ENCODE measurements around the gene DMAC2L. TPM values are rescaled to one million over a fixed set of nuclear protein-coding genes. Genes with fewer than 3 reads are reported as not detected.

DMAC2L gene
- total and polyA plus RNA-seq, 2 donors (not counting 1 experiment from before 2014, with no cell fraction given), result 19.0 to 40.0 TPM

DNA sequence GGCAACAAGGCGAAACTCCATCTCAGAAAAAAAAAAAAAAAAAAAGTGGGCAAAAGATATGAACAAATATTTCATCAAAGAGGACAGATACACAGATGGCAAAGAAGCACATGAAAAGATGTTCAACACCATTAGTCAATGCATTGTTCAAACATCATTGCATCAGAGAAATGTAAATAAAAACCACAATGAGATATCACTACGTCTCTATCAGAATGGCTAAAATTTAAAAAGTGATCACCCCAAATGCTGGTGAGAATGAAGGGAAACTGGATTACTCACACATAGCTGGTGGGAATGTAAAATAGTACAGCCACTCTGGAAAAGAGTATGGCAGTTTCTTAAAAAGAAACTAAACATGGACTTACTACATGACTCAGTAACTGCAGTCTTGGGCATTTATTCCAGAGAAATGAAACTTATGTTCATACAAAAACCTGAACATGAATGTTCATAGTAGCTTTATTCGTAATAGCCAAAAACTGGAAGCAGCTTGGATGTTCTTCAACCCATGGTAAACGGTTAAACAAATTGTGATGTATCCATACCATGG lies 3.7 kb upstream of the DMAC2L start:
- Histone ChIP-seq H3K79me2 (ENCODE audit: control insufficient read depth, insufficient read depth, low read length) (peaks cover 41% of the 10 kb centered on the region), H3K4me2 (replicated peaks; ENCODE audit: low read depth, low read length, poor library complexity, severe bottlenecking) (no peak overlapping the region)

DNA sequence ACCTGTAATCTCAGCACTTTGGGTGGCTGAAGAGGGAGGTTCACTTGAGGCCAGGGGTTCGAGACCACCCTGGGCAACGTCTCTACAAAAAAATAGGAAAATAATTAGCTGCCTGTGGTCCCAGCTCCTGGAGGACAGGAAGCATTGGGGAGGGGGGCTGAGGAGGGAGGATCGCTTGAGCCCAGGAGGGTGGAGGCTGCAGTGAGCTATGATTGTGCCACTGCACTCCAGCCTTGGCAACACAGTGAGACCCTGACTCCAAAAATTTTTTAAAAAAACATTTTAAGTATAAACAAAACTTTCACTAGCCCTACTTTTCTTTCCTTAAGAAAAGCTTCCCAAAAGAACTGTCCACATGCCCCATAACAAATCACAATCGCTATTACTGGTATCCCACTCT lies 1.7 kb upstream of the DMAC2L start:
- WGBS (ENCODE audit: insufficient coverage), result 100% methylated on average over 3 of the region's 4 CpGs
- H3K4me1 Mint-ChIP-seq, result peaks cover 25% of the 10 kb centered on the region
- Histone ChIP-seq H3K79me2 (ENCODE audit: control insufficient read depth, insufficient read depth, low read length) (peaks cover 51% of the 10 kb centered on the region), H3K4me2 (replicated peaks; ENCODE audit: low read depth, low read length, poor library complexity, severe bottlenecking) (no peak overlapping the region), H3K9me3 (ENCODE audit: control extremely low read depth in 1 of 3, control insufficient read depth in 2 of 3, insufficient read depth in 1 of 3, low read length in 2 of 3) (no peaks in the 10 kb centered on the region), H3K4me3 (ENCODE audit: control extremely low read depth in 1 of 5, extremely low read depth in 1 of 5, insufficient read depth in 1 of 5, low read depth in 2 of 5, low read length in 4 of 5) (no peak overlapping the region), H3K4me1 (ENCODE audit: control insufficient read depth in 2 of 2, insufficient read depth in 2 of 2, low read length in 2 of 2) (peaks cover 13 to 16% of the 10 kb centered on the region in 2 donors), H4K20me1 (ENCODE audit: control insufficient read depth, insufficient read depth, low read length, poor library complexity, severe bottlenecking) (no peaks in the 10 kb centered on the region), H3K27ac (ENCODE audit: low read length in 2 of 2) (no peak overlapping the region), H3K36me3 (replicated peaks in 1 of 2; ENCODE audit: control extremely low read depth in 1 of 2, control insufficient read depth in 1 of 2, extremely low read depth in 1 of 2, insufficient read depth in 2 of 2, low read length in 1 of 2) (no peaks in the 10 kb centered on the region), H2AFZ (ENCODE audit: insufficient read depth, low read depth, low read length, poor library complexity, severe bottlenecking) (no peak overlapping the region), H3K27me3 (replicated peaks in 1 of 4; ENCODE audit: control extremely low read depth in 1 of 4, control insufficient read depth in 3 of 4, insufficient read depth in 4 of 4, low read length in 3 of 4) (no peaks in the 10 kb centered on the region), H3K9ac (ENCODE audit: low read length) (no peak overlapping the region)
- no peak overlapping the region for H3K4me3 Mint-ChIP-seq
- intact Hi-C loops (cut with micrococcal nuclease), result loop anchor here (5.0 to 10.0 kb wide), 5 partner anchors 357 to 1677 kb away; partner anchors contain the start of genes KLHDC2, RTRAF and SAV1
- no peak overlapping the region for H3K27ac Mint-ChIP-seq
- no peak for ATAC-seq (ENCODE audit: low read depth)
- H3K27me3 Mint-ChIP-seq, result no peaks in the 10 kb centered on the region
- POLR2A ChIA-PET, result interaction anchor here (0.7 kb wide), 1 partner anchor 443 kb away, joined by 5 read pairs; no protein-coding TSS in a partner anchor
- DNase-seq, result no peak
- no peaks in the 10 kb centered on the region for H3K9me3 Mint-ChIP-seq (ENCODE audit: insufficient read depth)
- TF ChIP-seq, protein P1, sequence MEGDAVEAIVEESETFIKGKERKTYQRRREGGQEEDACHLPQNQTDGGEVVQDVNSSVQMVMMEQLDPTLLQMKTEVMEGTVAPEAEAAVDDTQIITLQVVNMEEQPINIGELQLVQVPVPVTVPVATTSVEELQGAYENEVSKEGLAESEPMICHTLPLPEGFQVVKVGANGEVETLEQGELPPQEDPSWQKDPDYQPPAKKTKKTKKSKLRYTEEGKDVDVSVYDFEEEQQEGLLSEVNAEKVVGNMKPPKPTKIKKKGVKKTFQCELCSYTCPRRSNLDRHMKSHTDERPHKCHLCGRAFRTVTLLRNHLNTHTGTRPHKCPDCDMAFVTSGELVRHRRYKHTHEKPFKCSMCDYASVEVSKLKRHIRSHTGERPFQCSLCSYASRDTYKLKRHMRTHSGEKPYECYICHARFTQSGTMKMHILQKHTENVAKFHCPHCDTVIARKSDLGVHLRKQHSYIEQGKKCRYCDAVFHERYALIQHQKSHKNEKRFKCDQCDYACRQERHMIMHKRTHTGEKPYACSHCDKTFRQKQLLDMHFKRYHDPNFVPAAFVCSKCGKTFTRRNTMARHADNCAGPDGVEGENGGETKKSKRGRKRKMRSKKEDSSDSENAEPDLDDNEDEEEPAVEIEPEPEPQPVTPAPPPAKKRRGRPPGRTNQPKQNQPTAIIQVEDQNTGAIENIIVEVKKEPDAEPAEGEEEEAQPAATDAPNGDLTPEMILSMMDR (IDR thresholded peaks at IDR 0.05), result no peak
- no peak for TF ChIP-seq EZH2 (IDR thresholded peaks at IDR 0.05; ENCODE audit: borderline replicate concordance, insufficient read depth, low read depth, low read length, poor library complexity, severe bottlenecking)
- CTCF ChIA-PET, result interaction anchor here (0.7 to 2.9 kb wide), 4 partner anchors 10 to 748 kb away, joined by 3 to 27 read pairs (median 4); no protein-coding TSS in a partner anchor

More for the DNA sequence above, 3.7 kb upstream of the DMAC2L start:
- H2AFZ ChIP-seq (ENCODE audit: insufficient read depth, low read depth, low read length, poor library complexity, severe bottlenecking), result no peak overlapping the region
- no CpG with 5 or more reads among the region's 4 CpGs for WGBS (ENCODE audit: insufficient coverage)
- no peak overlapping the region for H3K4me3 Mint-ChIP-seq
- intact Hi-C loops (cut with micrococcal nuclease), result no loop called here
- H3K27me3 ChIP-seq (replicated peaks in 1 of 4; ENCODE audit: control extremely low read depth in 1 of 4, control insufficient read depth in 3 of 4, insufficient read depth in 4 of 4, low read length in 3 of 4), result no peaks in the 10 kb centered on the region
- CTCF ChIA-PET, result interaction anchor here (1.0 kb wide), 1 partner anchor 13 kb away, joined by 6 read pairs; no protein-coding TSS in a partner anchor
- H3K4me3 ChIP-seq (ENCODE audit: control extremely low read depth in 1 of 5, extremely low read depth in 1 of 5, insufficient read depth in 1 of 5, low read depth in 2 of 5, low read length in 4 of 5), result no peak overlapping the region
- no peak for ATAC-seq (ENCODE audit: low read depth)
- peaks cover 12 to 15% of the 10 kb centered on the region in 2 donors for H3K4me1 ChIP-seq (ENCODE audit: control insufficient read depth in 2 of 2, insufficient read depth in 2 of 2, low read length in 2 of 2)
- no peak overlapping the region for H3K27ac Mint-ChIP-seq
- POLR2A ChIA-PET, result no interaction called here
- H3K36me3 ChIP-seq (replicated peaks in 1 of 2; ENCODE audit: control extremely low read depth in 1 of 2, control insufficient read depth in 1 of 2, extremely low read depth in 1 of 2, insufficient read depth in 2 of 2, low read length in 1 of 2), result no peaks in the 10 kb centered on the region
- H3K27ac ChIP-seq (ENCODE audit: low read length in 2 of 2), result no peak overlapping the region
- no peaks in the 10 kb centered on the region for H3K27me3 Mint-ChIP-seq
- TF ChIP-seq EZH2 (IDR thresholded peaks at IDR 0.05; ENCODE audit: borderline replicate concordance, insufficient read depth, low read depth, low read length, poor library complexity, severe bottlenecking), result no peak
- TF ChIP-seq, protein P1 (IDR thresholded peaks at IDR 0.05), result no peak
- H3K9ac ChIP-seq (ENCODE audit: low read length), result no peak overlapping the region
- H4K20me1 ChIP-seq (ENCODE audit: control insufficient read depth, insufficient read depth, low read length, poor library complexity, severe bottlenecking), result no peaks in the 10 kb centered on the region
- no peaks in the 10 kb centered on the region for H3K9me3 ChIP-seq (ENCODE audit: control extremely low read depth in 1 of 3, control insufficient read depth in 2 of 3, insufficient read depth in 1 of 3, low read length in 2 of 3)
- H3K9me3 Mint-ChIP-seq (ENCODE audit: insufficient read depth), result no peaks in the 10 kb centered on the region
- peaks cover 16% of the 10 kb centered on the region for H3K4me1 Mint-ChIP-seq
- DNase-seq, result no peak
